GM19239 (cell line): ENCODE data around the gene CYB5D1.

Experiments
- DNase-seq: peaks from one replicate; pipeline ENCODE4 v3.0.0; 2011; ENCODE audit warnings: low spot score; ENCODE audit not compliant: insufficient read length
- FAIRE-seq: peaks from 2 replicates; lab custom pipeline; 2011; peaks lifted over from hg19 to GRCh38; lab: Jason Lieb, UNC

Gene CYB5D1

DNA sequence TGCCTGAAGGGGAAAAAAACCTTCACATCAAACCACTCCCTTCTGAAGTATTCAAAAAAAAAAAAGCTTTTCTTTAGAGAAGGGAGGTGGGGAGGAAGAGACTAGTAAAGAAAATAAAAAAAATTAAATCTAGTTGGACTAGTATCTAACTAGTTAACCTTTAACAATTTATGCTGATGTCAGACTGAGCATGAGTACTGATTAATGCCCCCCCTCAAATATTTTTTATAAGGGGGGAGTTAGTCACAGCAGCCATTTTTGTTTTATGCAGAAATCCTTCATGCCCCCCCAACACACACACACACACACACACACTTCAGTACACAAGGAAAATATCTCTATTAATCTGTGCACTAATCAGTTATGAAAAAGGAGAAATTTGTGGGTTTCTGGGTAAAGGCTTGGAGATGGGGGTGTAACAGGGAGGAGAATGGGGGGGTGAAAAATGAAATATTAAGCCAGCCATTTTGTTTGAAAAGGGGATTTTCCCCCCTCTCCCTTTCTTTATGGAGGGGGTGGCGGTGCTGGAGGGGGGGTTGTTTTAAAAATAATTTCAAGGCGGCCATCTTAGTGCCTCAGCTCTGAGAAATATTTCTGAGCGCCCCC, 26.1 kb downstream of the CYB5D1 start:
- no peak for FAIRE-seq
- no peak for DNase-seq

DNA sequence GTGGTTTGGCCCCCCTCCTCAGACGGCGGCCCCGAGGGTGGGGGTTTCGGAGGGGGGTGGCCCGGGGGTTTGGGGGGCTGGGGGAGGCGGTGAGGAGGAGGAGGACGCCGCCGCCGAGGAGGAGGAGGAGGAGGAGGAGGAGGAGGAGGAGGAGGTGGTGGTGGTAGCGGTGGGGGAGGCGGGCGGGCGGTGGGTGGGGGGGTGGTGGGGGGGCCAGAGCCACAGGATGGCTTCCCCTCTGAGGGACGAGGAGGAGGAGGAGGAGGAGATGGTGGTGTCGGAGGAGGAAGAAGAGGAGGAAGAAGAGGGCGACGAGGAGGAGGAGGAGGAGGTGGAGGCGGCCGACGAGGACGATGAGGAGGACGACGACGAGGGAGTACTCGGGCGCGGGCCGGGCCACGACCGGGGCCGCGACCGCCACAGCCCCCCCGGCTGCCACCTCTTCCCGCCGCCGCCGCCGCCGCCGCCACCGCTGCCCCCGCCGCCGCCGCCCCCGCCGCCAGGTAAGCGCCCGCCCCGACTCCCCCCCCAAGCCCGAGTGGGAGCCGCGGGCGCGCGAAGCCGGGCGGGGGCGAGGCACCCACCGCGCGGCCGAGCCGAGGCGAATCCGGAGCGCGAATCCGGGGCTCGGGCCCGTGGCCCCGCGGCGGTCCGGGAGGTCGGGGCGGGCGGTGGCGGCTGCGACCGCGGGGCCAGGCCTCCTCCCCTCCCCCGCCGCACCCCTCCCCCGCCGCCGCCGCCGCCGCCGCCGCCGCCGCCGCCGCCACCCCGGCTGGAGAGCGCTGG, 27.0 kb downstream of the CYB5D1 start:
- FAIRE-seq (no peak), DNase-seq (no peak)

DNA sequence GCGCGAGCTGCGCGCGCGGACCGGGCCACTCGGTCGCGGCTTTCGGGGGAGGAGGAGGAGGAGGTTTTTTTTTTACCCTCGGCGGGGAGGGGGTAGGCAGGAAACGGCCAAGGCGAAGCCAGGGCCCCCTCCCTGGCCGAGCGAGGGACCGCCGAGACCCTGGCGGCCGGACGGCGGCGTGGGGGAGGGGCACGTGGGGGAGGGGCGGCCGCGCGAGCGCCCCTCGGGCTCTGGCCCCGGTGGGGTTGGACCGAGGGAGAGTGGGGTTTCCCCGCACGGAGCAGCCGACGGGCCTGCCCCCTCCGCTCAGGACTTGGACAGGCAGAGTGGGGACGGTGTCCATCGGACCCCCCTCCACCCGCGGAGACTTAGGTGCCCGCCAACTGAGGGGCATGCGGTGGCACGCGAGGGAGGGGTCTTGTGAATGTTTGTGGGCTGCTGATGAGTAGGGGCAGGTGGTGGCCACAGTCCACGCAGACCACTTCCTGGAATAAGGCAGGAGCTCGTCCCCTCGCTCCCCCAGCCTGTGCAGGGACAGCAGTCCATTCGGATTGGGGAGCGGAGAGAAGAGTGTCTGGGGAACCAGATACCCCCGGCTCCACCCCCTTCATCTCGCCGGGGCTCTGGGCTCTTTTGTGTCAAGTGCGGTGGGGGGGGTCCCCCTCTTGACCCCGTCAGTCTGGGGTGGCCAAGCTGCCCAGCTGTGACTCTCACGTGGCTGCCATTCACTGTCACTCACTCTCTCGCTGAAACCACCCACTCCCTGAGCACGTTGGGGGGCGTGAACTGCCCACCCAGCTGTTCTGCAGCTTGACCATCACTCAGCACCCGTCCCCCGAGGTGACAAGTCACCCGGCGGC, 27.8 kb downstream of the CYB5D1 start:
- peak; percentile 57 for FAIRE-seq
- peak; percentile 65 for DNase-seq

DNA sequence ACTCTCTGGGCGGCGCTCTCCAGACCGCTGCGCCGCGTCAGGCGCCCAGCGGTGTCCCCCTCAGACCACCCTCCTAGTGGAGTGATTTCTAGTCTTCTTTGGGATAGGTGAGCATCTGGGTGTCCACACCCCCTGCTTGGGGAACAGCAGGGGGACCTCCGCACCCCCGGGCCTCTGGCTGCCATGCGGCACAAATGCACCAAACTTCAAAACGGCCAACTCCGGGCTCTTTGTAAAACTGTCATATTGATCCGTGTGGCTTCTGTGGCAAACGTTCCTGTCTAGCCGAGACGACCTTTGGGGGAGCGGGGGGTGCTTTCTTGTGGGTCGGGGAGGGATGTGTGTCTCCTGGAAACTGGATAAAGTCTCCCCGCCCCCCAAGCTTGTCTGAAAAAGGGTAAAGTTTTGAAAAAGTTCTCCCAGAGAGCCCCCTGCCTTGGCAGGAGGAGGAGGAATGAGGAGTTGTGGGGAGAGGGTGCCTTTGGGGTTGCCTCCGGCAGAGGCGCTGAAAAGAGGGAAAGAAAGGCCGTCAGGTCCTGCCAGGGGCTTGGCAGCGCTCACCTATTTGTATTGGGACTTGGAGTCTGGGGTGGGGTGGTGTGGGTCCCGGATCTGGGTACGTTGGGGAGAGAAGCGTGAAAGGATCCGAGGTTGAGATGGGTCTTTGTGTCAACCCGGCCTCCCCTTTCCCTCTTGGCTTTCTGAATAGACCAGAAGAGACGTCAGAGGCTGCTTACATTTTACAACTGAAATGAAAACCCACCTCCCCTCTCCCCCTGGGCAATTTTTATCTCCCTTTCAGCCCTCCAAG, 28.6 kb downstream of the CYB5D1 start:
- FAIRE-seq (peak; percentile 82), DNase-seq (peak; percentile 40)

DNA sequence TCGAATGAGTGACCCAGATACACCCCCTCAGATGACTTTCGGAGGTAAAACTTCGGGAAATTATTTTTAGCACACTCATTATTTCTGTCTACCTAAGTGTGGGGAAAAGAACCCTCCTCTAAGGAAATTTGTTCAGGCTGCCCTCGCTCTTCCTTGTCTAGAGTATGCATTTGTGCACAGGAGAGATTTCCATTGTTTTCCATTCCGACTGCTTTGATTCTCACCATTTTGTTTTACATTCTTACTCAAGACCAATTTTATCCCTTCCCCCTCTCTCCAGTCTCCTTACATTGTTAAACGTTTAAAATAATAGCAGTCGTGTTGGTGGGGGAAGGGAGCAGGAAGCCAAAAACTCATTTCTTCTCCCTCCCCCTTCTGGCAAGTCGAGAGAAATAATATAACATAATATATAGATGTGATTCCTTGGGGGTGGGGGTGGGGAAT, 29.3 kb downstream of the CYB5D1 start:
- FAIRE-seq, result no peak
- DNase-seq, result no peak

DNA sequence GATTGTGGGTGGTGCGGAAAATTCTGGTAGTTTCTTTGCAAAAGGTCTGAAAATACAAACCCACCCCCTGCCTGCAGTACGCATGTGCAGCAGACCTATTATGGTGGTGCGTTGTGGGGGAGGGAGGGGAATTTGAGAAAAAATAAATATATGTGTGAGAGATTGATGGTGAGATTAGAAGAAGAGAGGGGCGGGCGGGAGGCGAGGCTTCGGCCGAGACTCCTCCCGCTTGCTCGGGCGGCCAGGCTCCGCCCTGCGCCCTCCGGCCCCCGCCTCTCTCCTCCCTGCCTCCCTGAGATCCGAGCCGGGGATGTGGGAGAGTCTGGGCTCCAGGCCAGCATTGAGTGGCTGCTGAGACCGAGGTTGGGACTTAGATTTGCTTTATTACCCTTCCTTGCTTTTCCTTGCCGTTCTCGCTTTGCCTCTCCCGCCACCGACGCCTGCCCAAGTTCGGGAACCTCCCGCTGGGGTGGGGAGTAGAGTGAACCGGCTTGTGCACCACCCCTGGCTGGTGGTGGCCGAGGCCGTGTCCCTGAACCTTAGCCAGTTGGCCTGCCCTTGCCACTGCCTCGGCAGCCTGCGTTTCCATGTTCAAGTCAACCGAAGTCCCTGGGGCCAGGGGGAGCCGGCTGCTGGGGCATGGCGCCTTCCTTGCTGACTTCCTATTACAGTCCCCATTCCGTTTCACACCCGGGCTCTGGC, 29.8 kb downstream of the CYB5D1 start:
- DNase-seq (peak; percentile 74), FAIRE-seq (peak; percentile 91)

DNA sequence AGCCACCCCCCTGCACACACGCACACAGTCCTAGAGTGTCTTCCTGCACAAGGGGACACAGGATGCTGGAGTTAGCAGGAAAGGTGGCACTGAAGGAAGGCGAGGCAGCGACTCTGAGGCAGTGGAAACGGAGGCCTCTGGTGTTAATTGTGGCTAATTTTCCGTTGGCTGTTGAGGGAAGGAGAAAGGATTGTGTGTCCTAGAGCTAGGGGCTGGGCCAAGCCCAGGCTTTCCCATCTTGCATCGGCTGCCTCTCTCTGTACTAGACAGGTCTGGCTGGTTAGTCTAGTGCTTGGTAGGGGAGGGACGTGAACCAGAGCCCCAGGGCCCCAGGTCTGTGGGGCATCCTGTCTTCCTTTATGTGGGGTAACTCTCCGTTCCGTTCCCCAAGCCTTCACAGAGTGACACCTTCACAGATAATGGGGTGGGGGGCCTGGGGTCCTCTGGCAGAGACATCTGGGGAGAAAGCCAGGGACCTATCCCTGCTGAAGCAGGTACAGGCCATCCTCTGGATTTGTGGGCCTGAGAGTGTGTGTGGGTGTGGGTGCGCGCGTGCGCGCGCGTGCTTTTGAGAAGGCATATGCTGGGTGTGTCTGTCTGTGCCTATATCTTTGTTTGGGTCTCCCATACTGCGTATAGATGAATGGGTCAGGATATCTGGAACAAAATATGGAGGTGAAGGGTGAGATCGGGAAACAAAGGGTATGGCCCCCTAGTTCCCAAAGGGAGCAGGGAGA, 30.5 kb downstream of the CYB5D1 start, which contains the start of gene CHD3:
Gene CHD3 (plus strand): TSS at position 606 of the 737 bp plus-strand sequence. CDS start 212 bp downstream, outside the sequence.
- DNase-seq (no peak), FAIRE-seq (peak; percentile 87)

DNA sequence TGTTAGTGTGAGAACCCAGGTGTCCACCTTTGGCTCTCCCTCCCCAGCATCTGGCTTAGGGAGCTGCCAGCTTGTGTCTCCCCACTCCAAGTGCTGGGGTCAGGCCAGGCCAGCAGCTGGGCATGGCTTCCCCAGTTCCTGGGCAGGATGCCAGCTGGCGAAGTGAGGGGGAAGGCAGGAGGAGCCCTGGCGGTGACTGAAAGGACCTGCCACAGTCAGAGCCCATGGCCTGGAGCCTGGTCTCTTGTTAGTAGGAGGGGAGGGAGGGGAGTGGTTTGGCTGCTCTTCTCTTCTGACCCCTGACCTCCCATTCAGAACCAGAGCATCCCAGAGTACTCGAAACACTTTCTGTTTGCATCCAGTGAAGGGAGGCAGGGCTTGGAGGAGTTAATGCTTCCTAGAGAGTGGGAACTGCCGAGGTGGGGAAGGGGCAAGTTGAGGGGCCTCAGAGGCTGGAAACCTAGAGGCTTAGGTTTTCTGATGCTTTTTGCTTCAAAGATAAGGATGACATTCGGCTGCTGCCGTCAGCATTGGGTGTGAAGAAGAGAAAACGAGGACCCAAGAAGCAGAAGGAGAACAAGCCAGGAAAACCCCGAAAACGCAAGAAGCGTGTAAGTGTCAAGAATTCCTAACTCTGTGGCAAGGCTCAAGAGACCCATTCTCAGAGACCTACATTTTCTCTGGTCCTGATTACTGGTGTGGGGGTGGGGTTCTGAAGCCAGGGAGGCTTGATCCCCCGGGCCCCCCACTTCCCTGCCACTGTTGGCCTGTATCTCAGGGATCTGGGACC, 31.6 kb downstream of the CYB5D1 start:
- DNase-seq (no peak), FAIRE-seq (no peak)

DNA sequence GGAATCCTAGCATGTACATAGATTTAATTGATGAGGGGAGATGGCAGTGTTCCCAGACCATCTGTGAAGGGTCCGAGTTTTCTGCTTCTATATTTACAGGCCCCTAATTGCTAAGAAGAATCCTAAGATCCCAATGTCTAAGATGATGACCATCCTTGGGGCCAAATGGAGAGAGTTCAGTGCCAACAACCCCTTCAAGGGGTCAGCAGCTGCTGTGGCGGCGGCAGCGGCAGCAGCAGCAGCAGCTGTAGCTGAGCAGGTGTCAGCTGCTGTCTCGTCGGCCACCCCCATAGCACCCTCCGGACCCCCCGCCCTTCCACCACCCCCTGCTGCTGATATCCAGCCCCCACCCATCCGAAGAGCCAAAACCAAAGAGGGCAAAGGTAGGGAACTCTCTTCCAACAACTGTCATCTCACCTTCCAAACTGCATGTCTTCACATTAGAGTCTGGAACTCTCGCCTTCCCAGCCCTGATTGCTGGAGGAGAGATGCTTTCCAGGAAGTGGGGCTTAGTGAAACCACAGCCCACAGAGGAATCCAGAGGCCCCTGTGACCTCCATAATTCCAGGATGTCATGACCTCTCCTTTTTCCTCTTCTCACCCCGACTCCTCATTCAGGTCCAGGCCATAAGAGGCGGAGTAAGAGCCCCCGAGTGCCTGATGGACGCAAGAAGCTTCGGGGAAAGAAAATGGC, 35.5 kb downstream of the CYB5D1 start:
- DNase-seq (no peak), FAIRE-seq (no peak)

DNA sequence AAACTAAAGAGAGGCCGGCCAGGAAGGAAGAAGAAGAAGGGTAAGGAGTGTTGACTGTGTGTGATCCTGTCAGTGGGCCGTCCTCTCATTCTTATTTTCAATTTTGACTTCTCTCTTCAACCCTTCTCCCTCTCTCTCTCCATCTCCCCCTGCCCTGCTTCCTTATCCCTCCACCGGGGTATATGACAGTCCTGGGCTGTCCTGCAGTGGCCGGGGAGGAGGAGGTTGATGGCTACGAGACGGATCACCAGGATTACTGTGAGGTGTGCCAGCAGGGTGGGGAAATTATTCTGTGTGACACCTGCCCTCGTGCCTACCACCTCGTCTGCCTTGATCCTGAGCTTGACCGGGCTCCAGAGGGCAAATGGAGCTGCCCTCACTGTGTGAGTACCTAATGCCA, 36.4 kb downstream of the CYB5D1 start:
- DNase-seq (no peak), FAIRE-seq (no peak)

DNA sequence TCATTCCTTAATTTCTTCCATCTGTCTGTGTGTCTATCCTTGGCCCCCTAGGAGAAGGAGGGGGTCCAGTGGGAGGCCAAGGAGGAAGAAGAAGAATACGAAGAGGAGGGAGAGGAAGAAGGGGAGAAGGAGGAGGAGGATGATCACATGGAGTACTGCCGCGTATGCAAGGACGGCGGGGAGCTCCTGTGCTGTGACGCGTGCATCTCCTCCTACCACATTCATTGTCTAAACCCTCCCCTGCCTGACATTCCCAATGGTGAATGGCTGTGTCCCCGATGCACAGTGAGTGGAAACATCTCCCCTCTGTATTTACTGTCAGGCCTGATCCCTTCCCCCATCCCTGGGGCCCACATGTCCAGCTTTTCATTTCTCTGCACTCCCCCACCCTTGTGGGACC, 37.1 kb downstream of the CYB5D1 start:
- FAIRE-seq, result no peak

DNA sequence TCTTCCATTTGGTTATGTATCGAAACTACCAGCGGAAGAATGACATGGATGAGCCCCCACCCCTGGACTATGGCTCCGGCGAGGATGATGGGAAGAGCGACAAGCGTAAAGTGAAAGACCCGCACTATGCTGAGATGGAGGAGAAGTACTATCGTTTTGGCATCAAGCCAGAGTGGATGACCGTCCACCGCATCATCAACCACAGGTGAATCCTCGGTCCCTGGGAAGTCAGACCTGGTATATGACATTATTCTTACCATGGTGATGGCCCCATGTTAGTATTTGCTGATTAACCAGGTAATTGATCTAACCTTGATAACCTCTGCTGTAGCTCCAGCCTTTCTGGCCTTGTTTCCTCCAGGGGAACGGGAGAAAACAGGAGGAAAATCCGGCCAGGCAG, 39.3 kb downstream of the CYB5D1 start:
- DNase-seq, result no peak
- no peak for FAIRE-seq

More for the DNA sequence above, 37.1 kb downstream of the CYB5D1 start:
- DNase-seq, result no peak

DNA sequence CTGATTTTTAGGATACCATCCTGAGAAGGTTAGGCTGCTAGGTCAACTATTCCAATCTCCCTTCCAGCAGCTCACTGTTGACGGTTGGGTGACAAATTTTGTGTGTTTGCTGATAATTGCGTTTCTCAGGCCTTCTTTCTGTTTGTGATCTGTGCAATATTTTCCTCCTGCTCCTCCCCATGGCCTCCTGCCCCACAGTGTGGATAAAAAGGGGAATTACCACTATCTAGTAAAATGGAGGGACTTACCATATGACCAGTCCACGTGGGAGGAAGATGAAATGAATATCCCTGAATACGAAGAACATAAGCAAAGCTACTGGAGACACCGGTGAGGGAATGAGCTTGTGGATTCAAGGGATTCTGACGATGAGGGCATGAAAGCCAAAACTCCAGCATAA, 40.0 kb downstream of the CYB5D1 start:
- DNase-seq (no peak), FAIRE-seq (no peak)

DNA sequence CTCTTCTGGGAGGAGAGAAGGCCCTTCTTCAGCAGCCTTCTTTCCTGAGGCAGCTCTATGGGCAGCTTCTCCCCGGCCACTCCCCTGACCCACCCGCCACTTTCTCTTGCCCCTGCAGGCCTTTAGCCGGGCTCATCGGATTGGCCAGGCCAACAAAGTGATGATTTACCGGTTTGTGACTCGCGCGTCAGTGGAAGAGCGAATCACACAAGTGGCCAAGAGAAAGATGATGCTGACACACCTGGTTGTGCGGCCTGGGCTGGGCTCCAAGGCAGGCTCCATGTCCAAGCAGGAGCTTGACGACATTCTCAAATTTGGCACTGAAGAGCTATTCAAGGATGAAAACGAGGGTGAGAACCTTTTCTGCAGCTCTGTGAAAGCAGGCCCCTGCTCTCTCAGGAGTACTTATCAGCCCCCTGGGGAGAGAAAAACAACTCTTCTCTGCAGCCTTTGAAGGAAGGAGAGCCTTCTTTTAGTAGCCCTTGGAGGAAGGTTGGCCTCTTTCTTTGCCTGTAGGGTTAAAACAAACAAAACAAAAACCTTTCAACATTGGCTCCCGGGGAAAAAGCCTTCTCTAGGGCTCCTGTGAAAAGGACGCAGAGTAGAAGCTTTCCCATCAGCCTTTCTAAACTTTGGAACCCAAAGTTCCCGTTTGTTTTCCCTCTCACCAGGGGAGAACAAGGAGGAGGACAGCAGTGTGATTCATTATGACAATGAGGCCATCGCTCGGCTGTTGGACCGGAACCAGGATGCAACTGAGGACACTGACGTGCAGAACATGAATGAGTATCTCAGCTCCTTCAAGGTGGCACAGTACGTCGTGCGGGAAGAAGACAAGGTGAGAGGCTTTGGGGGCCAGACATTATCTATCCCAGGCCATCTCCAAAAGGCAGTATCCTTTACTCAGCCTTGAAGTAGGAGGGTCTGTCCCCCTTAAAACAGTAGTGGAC, 45.6 kb downstream of the CYB5D1 start:
- DNase-seq (no peak), FAIRE-seq (no peak)

DNA sequence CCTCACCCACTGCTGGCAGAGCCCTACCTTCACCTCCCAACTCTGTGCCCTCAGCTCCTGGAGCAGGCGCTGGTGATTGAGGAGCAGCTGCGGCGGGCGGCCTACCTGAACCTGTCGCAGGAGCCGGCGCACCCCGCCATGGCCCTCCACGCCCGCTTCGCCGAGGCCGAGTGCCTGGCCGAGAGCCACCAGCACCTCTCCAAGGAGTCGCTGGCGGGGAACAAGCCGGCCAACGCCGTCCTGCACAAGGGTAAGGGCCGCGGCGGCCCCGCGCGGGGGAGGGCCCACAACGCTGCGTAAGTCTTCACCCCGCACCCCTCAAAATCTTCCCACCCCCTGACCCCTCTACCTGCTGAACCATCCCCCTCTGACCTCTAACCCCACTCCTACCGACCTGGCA, 51.3 kb downstream of the CYB5D1 start:
- no peak for DNase-seq
- FAIRE-seq, result no peak

DNA sequence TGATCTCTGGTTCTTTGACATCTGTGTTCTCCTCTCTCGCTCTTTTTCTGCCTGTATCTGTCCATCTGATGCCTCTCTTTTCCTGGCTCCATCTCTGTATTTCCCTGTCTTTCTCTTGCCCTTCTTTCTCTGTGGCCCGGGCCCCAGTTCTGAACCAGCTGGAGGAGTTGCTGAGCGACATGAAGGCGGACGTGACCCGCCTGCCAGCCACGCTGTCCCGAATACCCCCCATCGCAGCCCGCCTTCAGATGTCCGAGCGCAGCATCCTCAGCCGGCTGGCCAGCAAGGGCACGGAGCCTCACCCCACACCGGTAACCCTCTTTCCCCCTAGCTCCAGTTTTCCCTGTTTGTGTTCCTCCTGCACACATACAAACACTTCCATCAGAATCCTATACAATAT, 52.5 kb downstream of the CYB5D1 start:
- DNase-seq (no peak), FAIRE-seq (no peak)
